Measurements from ENCODE around the gene SIL1. TPM values are rescaled to one million over a fixed set of nuclear protein-coding genes. Genes with fewer than 3 reads are reported as not detected.
A peak's percentile ranks its signal among the peaks of the same experiment; 100 is the strongest.

The SIL1 gene
- polyA plus RNA-seq, 3 donors = 25.4 to 35.1 (median 27.9) TPM

DNA sequence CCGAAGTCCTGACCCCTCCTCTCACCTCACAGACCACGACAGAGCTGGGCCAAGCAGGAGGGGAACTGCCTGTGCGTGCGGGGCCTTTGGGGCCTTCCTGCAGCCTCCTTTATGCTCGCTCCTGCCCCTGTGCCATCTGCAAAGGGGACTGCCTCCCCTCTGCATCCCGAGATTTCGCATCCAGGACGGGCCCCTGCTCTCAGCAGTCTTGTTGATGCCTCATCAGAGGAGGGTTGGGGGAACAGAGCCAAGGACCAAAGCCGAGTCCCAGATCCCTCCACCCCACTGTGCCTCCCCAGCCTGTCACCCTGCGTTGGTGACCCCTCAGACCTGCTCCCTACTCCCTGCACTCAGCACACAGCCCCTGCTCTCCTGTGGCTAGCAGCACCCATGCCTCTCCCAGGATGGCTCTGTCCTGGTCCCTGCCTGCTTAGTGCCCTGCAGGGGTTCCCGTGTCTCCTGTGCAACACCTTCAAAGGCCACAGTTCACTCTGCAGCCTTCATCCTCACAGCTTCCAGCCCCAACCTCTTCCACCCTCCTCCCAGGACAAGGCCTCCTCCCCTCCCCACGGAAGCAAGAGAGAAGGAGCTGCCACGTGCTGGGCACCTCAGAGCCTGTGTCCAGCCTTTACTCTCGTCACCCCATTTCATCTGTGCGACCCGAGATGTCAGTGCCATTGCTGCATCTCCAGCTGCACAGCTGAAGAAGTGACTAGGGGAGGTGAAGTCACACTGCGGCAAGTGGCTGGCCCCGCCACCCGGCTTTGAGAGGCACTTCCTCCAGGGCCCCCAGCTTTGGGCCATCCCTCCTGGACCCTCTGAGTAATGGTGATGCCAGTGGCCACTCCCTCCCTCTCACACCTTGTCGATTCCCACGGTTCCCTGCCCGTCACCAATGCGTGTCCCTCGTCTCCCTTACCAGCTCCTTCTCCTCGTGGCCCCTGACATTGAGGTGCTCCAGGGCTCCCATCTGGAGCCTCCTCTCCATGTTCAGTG lies 260.5 kb downstream of the SIL1 start:
- TF ChIP-seq, protein P1, sequence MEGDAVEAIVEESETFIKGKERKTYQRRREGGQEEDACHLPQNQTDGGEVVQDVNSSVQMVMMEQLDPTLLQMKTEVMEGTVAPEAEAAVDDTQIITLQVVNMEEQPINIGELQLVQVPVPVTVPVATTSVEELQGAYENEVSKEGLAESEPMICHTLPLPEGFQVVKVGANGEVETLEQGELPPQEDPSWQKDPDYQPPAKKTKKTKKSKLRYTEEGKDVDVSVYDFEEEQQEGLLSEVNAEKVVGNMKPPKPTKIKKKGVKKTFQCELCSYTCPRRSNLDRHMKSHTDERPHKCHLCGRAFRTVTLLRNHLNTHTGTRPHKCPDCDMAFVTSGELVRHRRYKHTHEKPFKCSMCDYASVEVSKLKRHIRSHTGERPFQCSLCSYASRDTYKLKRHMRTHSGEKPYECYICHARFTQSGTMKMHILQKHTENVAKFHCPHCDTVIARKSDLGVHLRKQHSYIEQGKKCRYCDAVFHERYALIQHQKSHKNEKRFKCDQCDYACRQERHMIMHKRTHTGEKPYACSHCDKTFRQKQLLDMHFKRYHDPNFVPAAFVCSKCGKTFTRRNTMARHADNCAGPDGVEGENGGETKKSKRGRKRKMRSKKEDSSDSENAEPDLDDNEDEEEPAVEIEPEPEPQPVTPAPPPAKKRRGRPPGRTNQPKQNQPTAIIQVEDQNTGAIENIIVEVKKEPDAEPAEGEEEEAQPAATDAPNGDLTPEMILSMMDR (IDR thresholded peaks at IDR 0.05) = no peak
- 92% methylated on average over 21 of the region's 25 CpGs for WGBS (ENCODE audit: insufficient coverage)
- no peaks in the 10 kb centered on the region for H3K9me3 ChIP-seq (replicated peaks in 1 of 2; ENCODE audit: control insufficient read depth in 1 of 2, insufficient read depth in 1 of 2, low read length in 2 of 2)
- no peak overlapping the region for H3K4me2 ChIP-seq (replicated peaks; ENCODE audit: extremely low read depth, low read length, poor library complexity, severe bottlenecking)
- H3K4me1 ChIP-seq (ENCODE audit: control insufficient read depth in 1 of 2, insufficient read depth in 2 of 2, low read length in 2 of 2) = no peaks in the 10 kb centered on the region
- peaks cover 41 to 49% of the 10 kb centered on the region in 2 donors for H3K36me3 Mint-ChIP-seq
- H3K4me3 Mint-ChIP-seq = no peak overlapping the region
- H3K27ac Mint-ChIP-seq = peak overlapping the region; percentile 24 to 76 (median 60)
- H3K27ac ChIP-seq (ENCODE audit: low read depth in 1 of 2, low read length in 2 of 2) = peak overlapping the region in 1 of 2 donors; percentile 6
- no peak overlapping the region for H3K9ac ChIP-seq (ENCODE audit: insufficient read depth, low read length, poor library complexity, severe bottlenecking)
- no peaks in the 10 kb centered on the region for H4K20me1 ChIP-seq (ENCODE audit: insufficient read depth, low read length)
- DNase-seq = no peak
- H3K27me3 Mint-ChIP-seq (ENCODE audit: low read depth in 3 of 3) = peaks cover 0 to 5% (median 3%) of the 10 kb centered on the region in 3 donors
- no peaks in the 10 kb centered on the region for H3K79me2 ChIP-seq (ENCODE audit: insufficient read depth, low read length)
- H3K4me3 ChIP-seq (replicated peaks in 1 of 3; ENCODE audit: low read depth in 2 of 3, low read length in 3 of 3) = no peak overlapping the region
- H3K9me3 Mint-ChIP-seq = peaks cover 0 to 2% (median 0%) of the 10 kb centered on the region in 7 donors
- no peaks in the 10 kb centered on the region for H3K4me1 Mint-ChIP-seq
- H3K36me3 ChIP-seq (replicated peaks in 1 of 2; ENCODE audit: control insufficient read depth in 1 of 2, insufficient read depth in 2 of 2, low read length in 2 of 2) = peaks cover 30 to 56% of the 10 kb centered on the region in 2 donors
- intact Hi-C loops (cut with micrococcal nuclease) = no loop called here
- no peak overlapping the region for H2AFZ ChIP-seq (ENCODE audit: insufficient read depth, low read depth, low read length, poor library complexity, severe bottlenecking)
- H3K27me3 ChIP-seq (ENCODE audit: control insufficient read depth in 2 of 2, insufficient read depth in 2 of 2, low read length in 2 of 2) = no peaks in the 10 kb centered on the region

DNA sequence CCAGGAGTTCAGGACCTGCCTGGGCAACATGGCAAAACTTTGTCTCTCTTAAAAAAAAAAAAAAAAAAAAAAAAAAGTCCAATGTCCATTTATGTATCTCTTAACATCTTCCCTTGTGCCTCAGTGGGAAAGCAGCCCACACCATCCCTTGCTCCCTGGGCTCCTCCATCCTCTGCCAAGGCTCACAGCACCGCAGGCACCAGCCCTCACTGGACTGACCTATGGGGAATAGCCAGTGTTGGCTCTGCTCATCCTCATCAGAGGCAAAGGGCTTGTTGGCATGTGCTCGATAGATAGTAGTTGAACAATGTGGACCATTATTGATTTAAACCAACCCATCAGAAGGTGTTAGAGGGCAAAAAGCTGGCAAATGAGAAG lies 261.2 kb downstream of the SIL1 start:
- H3K79me2 ChIP-seq (ENCODE audit: insufficient read depth, low read length) = no peaks in the 10 kb centered on the region
- intact Hi-C loops (cut with micrococcal nuclease) = no loop called here
- H4K20me1 ChIP-seq (ENCODE audit: insufficient read depth, low read length) = no peaks in the 10 kb centered on the region
- no peak for DNase-seq
- H3K9ac ChIP-seq (ENCODE audit: insufficient read depth, low read length, poor library complexity, severe bottlenecking) = no peak overlapping the region
- TF ChIP-seq, protein P1 (IDR thresholded peaks at IDR 0.05) = no peak
- Mint-ChIP-seq H3K27ac (peak overlapping the region in 3 of 7 donors; percentile 20 to 54 (median 50)), H3K9me3 (peaks cover 0 to 2% (median 0%) of the 10 kb centered on the region in 7 donors), H3K36me3 (peaks cover 45 to 54% of the 10 kb centered on the region in 2 donors), H3K27me3 (ENCODE audit: low read depth in 3 of 3) (peaks cover 0 to 5% (median 3%) of the 10 kb centered on the region in 3 donors), H3K4me3 (no peak overlapping the region), H3K4me1 (no peaks in the 10 kb centered on the region)
- no peak overlapping the region for H3K4me3 ChIP-seq (replicated peaks in 1 of 3; ENCODE audit: low read depth in 2 of 3, low read length in 3 of 3)
- H3K4me1 ChIP-seq (ENCODE audit: control insufficient read depth in 1 of 2, insufficient read depth in 2 of 2, low read length in 2 of 2) = no peaks in the 10 kb centered on the region
- no peaks in the 10 kb centered on the region for H3K27me3 ChIP-seq (ENCODE audit: control insufficient read depth in 2 of 2, insufficient read depth in 2 of 2, low read length in 2 of 2)
- WGBS (ENCODE audit: insufficient coverage) = no CpG with 5 or more reads among the region's 2 CpGs
- no peak overlapping the region for H2AFZ ChIP-seq (ENCODE audit: insufficient read depth, low read depth, low read length, poor library complexity, severe bottlenecking)
- no peak overlapping the region for H3K27ac ChIP-seq (ENCODE audit: low read depth in 1 of 2, low read length in 2 of 2)
- no peak overlapping the region for H3K4me2 ChIP-seq (replicated peaks; ENCODE audit: extremely low read depth, low read length, poor library complexity, severe bottlenecking)
- H3K9me3 ChIP-seq (replicated peaks in 1 of 2; ENCODE audit: control insufficient read depth in 1 of 2, insufficient read depth in 1 of 2, low read length in 2 of 2) = no peaks in the 10 kb centered on the region
- H3K36me3 ChIP-seq (replicated peaks in 1 of 2; ENCODE audit: control insufficient read depth in 1 of 2, insufficient read depth in 2 of 2, low read length in 2 of 2) = peaks cover 36 to 63% of the 10 kb centered on the region in 2 donors

Data from CD14-positive monocyte (primary cell).